Measurements from ENCODE around the gene TMEM69.

TMEM69 gene

DNA sequence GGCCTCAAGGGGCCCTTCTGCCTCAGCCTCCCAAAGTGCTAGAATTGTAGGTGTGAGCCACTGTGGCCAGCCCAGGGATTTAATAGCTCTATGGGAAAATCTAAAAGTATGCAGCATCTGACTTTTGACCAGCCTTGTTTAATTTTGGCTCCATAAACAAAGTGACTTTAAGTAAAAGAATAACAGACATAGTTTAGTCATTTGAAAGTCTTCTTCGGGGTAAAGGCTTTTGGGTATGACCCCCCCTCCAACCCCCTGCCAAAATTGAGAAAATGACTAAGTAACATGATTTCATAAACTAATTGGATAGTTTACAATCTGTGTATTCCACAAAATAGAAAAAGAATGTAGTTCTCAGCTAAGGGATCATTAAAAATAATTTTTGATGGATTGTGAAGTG, 18.6 kb upstream of the TMEM69 start:
- Histone ChIP-seq H3K4me3 (replicated peaks; ENCODE audit: insufficient read depth, low read length) (no peak overlapping the region), H3K27me3 (ENCODE audit: insufficient read depth, poor library complexity, severe bottlenecking) (no peaks in the 10 kb centered on the region), H3K27ac (replicated peaks) (no peak overlapping the region)
- TF ChIP-seq POLR2AphosphoS5 (IDR thresholded peaks at IDR 0.05; ENCODE audit: low read depth) (no peak), SPI1 (IDR thresholded peaks at IDR 0.05; ENCODE audit: borderline replicate concordance, low read depth) (no peak), CTCF (IDR thresholded peaks at IDR 0.05; ENCODE audit: insufficient read depth, low read length) (no peak), GABPA (IDR thresholded peaks at IDR 0.05; ENCODE audit: low read depth) (no peak), REST (IDR thresholded peaks at IDR 0.05; ENCODE audit: insufficient replicate concordance, low read depth) (no peak)
- DNase-seq (ENCODE audit: low read depth in 1 of 2, low spot score in 1 of 2), result no peak

DNA sequence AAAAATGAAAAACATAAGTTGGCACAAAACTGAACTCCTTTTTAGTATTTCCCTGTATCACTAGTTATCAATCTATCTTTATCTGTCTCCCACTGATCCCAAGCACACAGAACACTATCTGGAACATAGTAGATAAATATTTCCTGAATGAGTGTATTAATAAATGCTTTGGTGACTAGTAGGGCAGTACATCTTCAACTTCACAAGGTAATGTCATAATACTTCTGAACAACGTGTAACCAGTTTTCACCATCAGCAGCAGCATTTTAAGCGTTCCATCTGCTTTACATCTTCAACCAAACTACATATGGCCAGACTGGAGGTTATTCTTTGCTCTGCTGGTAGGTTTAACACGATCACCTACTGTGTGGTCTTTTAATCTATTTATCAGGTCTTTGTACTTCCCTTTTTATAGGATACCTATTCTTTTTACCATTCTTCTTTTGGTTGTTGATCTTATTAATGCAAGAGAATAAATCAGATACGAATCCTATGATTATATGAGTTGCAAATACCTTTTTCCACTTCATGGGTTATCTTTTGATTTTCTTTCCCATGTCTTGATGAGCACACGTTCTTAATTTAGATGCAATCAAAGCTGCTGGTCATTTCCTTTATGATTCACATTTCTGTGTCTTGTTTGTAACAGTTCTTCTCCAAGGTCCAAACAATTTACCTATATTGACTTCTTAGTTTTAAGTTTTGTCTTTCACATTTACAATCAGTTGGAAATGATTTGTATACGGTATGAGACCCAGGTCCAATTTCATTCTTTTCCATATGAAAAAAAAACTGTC, 17.9 kb upstream of the TMEM69 start:
- TF ChIP-seq SPI1 (IDR thresholded peaks at IDR 0.05; ENCODE audit: borderline replicate concordance, low read depth), result no peak
- no peak for TF ChIP-seq GABPA (IDR thresholded peaks at IDR 0.05; ENCODE audit: low read depth)
- TF ChIP-seq REST (IDR thresholded peaks at IDR 0.05; ENCODE audit: insufficient replicate concordance, low read depth), result no peak
- no peak for TF ChIP-seq CTCF (IDR thresholded peaks at IDR 0.05; ENCODE audit: insufficient read depth, low read length)
- TF ChIP-seq POLR2AphosphoS5 (IDR thresholded peaks at IDR 0.05; ENCODE audit: low read depth), result no peak
- no peak for DNase-seq (ENCODE audit: low read depth in 1 of 2, low spot score in 1 of 2)
- Histone ChIP-seq H3K27ac (replicated peaks) (no peak overlapping the region), H3K4me3 (replicated peaks; ENCODE audit: insufficient read depth, low read length) (no peak overlapping the region), H3K27me3 (ENCODE audit: insufficient read depth, poor library complexity, severe bottlenecking) (no peaks in the 10 kb centered on the region)

GRCh38 chr1:45673956-45674355, 14.0 kb upstream of the TMEM69 start:
- no peak overlapping the region for H3K27ac ChIP-seq (replicated peaks)
- H3K4me3 ChIP-seq (replicated peaks; ENCODE audit: insufficient read depth, low read length), result no peak overlapping the region
- no peaks in the 10 kb centered on the region for H3K27me3 ChIP-seq (ENCODE audit: insufficient read depth, poor library complexity, severe bottlenecking)
- TF ChIP-seq POLR2AphosphoS5 (IDR thresholded peaks at IDR 0.05; ENCODE audit: low read depth) (no peak), CTCF (IDR thresholded peaks at IDR 0.05; ENCODE audit: insufficient read depth, low read length) (no peak)
- no peak for DNase-seq (ENCODE audit: low read depth in 1 of 2, low spot score in 1 of 2)

GRCh38 chr1:45674478-45674877, 13.5 kb upstream of the TMEM69 start:
- Histone ChIP-seq H3K27me3 (ENCODE audit: insufficient read depth, poor library complexity, severe bottlenecking) (no peaks in the 10 kb centered on the region), H3K4me3 (replicated peaks; ENCODE audit: insufficient read depth, low read length) (no peak overlapping the region), H3K27ac (replicated peaks) (no peak overlapping the region)
- no peak for DNase-seq (ENCODE audit: low read depth in 1 of 2, low spot score in 1 of 2)
- TF ChIP-seq POLR2AphosphoS5 (IDR thresholded peaks at IDR 0.05; ENCODE audit: low read depth), result no peak
- TF ChIP-seq REST (IDR thresholded peaks at IDR 0.05; ENCODE audit: insufficient replicate concordance, low read depth), result no peak
- TF ChIP-seq CTCF (IDR thresholded peaks at IDR 0.05; ENCODE audit: insufficient read depth, low read length), result no peak
- TF ChIP-seq GABPA (IDR thresholded peaks at IDR 0.05; ENCODE audit: low read depth), result no peak
- TF ChIP-seq SPI1 (IDR thresholded peaks at IDR 0.05; ENCODE audit: borderline replicate concordance, low read depth), result no peak
